ENCODE measurements around the gene IL10RA.
A peak's percentile ranks its signal among the peaks of the same experiment; 100 is the strongest.

Gene IL10RA

DNA sequence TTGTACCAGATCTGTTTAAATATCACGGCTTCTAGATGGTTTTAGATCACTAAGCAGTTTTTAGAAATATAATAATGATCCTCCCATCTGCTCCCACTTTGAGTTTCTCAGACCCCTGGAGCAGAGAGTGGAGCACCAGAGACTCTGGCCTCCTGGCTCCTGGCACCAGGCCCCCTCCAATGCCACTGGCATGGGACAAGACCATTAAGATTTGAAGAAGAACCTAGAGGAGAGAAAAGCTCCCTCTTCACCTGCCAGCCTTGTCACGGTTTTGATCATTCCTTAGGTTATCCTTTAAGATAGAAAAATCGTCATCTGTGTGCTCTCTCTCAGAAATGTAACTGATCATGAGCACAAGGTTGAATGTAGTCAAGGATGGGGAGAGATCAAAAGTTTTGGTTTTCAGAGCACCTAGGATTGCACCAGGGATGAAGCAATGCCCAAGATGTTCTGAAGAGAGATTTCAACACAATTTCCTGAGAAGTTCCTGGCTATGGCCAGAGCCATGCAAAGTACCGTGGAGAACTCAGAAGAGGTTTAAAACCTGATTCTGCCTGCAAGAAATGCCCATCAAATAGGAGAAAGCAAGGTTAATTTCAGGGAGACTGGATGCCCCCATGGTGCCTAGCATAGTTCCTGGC lies 22.2 kb downstream of the IL10RA start:
- FAIRE-seq: no peak

DNA sequence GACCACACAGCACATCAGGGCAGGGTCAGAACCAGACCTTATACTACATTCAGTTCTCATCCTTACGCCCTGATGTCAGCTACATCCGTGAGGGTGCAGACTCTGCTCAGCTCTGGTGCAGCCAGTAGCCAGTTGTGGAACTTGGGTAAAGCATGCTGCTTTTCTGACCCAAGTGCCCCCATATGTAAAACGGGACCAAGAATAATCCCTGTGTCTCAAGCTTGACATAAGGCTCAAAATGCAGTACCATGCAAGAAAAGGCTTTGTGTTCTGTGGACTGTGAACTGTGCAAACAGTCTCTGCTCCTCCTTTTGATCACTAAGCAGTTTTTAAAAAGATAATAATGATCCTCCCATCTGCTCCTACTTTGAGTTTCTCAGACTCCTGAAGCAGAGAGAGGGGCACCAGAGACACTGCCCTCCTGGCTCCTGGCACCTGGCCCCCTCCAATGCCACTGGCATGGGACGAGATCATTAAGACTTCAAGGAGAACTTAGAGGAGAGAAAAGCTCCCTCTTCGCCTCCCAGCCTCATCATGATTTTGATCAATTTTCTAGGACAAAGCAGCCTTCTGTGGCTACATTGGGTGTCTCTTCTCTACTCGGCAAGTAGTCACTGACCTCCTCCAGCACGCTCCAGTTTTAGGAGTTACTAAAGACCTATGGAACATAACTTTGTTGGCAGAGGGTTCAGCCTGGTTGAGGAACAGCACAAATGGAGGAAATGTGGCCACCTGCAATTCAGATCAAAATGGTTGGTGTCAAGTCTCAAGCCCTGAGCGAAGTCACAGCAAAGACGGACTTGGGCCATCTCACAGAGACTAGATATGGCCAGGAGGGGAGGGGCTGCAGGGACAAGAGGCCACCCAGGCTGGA lies 23.9 kb downstream of the IL10RA start:
- no peak for FAIRE-seq

DNA sequence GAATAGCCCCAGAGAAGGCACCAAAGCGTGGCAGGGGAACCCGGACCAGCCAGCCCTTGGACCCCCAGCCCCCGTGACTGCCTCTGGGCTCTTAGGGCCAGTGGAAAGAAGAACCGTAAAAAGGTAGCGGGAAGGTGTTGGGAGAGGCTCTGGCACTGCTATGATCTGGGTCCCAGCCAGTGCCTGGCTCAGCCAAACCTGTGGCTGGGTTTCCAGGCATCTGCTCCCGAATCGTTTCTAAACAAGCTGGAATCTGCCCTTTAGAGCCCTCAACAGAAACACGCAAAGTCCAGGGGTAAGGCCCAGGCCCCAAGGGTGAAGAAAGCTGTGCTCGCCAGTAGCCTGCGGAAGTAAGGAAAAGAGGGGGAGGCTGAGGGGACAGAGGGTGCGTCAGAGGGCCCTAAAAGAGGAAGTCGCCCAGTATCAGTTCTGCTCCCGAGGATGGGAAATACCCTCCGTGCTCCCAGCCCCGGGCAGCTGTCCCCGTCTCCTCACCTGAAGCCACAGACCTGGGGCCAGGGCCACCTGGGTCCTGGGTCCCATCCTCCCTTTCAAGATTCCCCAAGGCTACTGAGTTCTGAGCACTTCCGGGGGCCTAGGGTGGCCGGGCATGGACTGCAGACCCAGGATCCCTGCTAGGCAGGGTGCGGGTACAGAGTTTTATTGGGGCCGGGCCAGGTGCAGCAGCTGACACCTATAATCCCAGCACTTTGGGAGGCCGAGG lies 24.7 kb downstream of the IL10RA start:
- FAIRE-seq: no peak

DNA sequence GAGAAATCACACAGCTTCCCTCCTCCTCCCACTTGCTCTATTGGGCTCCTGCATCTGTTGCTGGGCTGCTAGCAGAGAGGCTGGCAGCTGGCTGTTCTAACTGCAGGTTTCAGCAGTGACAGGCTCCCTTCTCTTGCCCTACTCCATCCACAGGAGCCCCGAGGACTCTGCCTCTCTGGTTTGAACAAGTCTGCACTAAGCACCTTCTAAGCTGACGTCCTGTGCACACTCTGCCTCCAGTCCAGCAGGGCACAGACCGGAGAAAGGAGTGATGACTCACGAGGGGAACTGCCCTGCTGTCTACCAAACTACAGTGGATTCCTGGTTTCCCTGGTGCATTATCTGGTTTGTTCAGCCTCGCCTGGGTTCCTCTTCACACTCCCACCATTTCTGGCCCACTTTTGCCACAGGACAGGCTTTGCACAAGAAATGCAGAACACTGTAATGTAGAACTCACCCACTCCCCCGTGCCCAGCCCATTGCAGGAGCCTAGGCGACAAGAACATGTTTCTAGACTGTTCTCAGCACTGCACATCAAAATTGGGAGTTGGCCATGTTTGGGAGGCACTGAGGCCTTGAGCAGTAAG lies 26.0 kb downstream of the IL10RA start:
- no peak for FAIRE-seq

DNA sequence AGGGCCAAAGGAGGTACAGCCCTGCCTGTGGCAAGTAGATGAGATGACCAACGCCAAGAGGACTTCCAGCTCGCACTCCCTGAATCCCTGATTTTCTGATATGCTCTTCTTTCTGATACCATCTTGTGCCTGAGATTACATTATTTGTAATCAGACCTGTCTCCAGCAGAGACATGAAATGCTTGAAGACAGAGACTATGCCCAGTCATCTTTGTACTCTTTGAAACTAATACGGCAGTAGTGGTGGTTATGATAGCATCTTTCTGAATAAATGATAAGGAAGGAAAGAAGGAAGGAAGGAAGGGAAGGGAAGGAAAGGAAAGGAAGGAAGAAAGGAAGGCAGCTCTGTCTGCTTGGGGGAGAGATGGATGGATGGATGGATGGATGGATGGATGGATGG lies 27.8 kb downstream of the IL10RA start:
- FAIRE-seq: no peak

DNA sequence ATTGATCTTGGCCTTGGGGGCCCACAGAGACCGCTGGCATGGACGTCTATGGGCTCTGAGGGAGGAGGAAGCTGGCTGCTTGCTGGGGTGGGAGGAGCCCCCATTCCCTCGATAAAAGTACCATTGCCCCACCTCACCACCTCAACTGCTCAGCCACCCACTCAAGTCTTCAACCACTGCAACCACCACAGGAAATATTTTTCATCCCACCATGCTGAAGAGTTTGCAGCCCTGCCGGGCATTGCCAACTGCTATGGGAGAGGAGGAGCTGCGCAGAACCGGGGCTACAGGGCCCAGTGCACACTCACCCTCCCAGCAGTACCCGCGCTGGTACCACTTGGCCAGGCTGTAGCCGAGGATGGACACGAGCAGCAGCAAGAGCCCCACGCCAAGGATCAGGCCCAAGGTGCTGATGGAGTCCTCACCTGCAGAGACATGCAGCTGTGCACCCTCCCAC lies 29.2 kb downstream of the IL10RA start:
- FAIRE-seq: no peak

DNA sequence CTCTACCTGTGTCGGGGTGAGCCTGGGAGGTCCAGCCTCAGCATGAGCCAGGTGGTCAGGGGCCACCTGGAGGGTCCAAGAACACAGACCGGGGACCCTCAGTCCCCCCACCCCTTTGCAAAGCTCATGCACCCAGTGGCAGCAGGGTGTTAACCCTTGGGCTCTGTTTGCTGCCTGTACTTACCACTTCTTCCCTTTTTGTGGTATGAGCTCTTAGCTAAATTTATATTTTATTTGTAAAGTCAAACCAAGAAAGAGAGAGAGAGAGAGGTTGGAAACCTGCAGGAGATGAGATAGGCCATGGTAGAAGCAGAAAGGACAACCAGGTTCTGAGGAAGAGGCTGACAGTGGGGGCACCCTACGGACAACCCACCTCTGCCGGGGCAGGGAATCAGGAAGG lies 29.9 kb downstream of the IL10RA start:
- no peak for FAIRE-seq

DNA sequence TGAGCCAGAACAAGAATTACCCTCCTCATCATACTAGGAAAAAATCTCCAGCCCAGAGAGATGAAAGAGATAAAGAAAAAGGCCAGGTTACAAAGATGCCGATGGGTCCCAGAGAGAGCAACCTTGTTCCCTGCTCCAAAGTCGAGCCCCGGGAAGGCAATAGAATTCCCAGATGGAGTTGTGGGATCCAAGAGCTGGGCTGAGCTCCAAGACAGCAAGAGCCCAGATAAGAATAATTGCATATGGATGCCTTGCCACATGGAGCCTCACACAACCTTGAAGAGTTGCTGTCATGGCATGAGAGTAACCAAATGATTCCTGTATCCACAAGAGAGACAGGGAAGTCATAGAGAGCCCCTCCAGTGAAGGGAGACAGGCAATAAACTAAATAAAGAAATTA lies 30.9 kb downstream of the IL10RA start:
- FAIRE-seq: no peak

DNA sequence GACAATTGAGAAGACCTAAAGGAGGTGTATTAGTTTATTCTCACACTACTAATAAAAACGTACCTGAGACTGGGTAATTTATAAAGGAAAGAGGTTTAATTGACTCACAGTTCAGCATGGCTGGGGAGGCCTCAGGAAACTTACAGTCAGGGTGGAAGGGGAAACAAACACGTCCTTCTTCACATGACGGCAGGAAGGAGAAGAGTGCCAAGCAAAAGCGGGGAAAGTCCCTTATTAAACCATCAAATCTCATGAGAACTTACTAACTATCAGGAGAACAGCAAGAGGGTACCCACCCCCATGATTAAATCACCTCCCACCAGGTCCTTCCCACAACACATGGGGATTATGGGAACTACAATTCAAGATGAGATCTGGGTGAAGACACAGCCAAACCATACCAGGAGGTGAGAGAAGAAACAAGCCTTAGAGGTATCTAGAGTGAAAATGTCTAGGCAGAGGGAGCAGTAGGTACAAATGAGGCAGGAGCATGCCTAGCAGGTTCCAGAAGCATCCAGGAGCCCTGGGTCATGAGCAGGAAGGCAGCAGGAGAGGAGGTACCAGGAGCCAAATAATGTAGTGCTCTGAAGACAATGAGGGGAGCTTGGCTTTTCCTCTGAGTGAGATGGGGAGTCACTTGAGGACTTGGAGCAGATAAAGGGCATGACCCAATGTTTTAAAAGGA lies 31.6 kb downstream of the IL10RA start:
- FAIRE-seq: no peak

DNA sequence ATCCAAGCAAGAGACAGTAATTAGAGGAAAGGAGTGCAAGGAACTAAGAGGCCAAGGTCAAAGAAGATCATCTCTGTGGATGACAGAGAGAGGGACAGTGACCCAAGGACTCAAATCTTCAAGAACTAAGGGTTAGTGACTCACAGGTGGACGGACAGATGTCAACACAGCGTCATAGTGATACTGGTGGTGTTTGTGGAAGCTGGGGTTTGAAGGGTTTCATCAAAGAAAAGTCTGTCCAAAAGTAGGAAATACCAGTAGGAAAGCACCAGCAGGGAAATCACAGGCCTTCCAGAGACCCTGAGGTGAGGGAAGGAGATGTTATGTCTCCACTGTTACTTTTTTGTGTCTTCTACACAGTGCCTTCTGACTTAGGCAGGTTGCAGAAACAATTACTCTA lies 32.2 kb downstream of the IL10RA start:
- no peak for FAIRE-seq

DNA sequence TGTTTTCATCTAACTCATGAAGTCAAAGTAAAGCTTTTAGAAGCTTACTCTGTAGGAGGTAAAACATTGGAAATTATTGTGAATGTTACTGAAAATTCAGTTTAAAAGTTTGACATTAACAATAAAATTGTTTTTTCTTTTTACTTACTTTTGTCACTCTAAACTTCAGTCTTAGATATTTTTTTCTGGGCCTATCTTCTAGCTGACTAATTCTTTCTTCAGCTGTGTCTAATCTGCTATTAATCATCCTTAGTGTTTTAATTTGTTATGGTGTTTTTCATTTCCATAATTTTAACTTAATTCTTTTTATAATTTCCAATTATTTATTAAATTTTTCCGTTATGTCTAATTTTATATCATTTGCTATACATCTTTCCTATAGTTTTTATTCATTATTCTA lies 35.0 kb downstream of the IL10RA start:
- peak; percentile 89 for FAIRE-seq

DNA sequence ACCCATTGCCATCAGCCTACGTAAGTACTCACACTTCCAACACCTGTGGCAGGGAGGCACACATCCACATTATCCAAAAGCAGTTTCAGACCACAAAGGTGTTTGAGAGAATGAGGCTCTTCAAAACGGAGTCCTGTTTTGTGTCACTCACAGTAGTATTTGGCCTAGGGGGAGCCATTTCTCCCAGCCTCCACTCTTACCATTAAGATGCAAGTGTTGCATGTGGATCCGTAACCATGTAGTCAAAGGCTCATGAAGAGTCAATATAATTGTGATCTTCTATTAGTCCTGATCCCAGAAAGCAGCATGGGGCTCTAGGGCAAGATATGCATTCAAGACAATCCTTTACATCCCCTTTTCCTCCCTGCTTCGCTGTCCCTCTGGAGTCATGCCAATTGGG lies 41.5 kb downstream of the IL10RA start:
- no peak for FAIRE-seq

DNA sequence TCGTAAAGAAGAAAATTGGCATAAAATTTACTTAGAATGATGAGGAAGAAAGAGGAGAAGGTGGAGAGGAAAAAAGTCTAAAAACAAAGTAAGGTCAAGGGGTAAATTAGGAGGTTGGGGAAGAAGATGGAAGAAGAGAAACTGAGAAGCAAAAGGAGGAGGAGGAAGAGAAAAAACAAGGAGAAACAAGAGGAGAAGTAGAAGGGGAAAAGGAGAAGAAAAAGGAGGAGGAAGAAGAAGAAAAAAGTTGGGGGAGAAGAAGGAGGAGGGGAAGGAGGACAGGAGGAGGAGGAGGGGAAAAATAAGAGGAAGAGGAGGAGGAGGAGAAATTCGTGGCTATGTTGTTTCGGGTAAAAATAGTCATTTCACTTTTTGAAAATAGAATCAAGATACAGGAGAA lies 42.4 kb downstream of the IL10RA start:
- FAIRE-seq: no peak

DNA sequence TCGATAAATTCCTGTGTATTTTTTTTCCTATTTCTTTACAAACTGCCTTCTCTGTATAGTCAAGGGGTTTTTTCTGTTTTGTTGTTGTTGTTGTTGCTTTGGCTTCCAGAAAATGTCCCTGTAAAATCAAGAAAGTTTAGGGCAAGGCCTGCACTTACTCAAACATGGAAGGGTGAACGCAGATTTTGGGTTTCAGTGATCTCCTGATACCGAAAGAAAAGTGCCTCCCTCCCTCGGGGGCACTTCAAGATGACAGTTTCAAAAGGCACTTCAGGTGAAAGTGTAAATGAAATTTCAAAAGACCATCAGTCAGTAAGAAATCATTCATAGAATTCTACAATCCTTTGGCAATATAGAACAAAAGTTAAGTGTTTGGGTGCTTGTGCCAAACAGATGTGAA lies 47.2 kb downstream of the IL10RA start:
- FAIRE-seq: no peak

DNA sequence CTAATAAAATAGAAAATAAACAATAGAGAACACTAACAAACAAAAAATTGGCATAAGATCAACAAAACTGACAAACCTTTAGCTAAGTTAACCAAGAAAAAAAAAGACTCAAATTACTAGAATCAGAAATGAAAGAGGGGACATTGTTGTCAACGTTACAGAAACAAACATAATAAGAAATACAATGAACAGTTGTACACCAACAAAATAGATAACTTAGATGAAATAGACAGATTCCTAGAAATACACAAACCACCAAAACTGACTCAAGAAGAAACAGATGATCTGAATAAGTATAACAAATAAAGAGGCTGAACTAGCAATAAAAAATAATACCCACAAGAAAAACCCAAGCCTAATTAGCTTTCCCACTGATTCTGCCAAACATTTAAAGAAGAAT lies 55.9 kb downstream of the IL10RA start:
- no peak for FAIRE-seq

DNA sequence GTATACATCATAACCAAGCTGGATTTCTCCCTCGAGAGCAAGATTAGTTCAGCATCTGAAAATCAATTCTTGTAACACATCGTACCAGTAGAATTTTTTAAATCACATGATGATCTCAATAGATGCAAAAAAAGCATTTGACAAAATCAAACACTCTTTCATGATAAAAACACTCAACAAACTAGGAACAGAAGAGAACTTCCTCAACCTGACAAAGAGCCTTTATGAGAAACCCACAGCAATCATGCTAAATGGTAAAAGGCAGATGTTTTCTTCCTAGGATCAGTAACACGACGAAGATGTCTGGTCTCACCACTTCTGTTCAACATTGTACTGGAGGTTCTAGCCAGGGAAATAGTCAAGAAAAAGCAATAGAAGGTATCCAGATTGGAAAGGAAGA lies 56.6 kb downstream of the IL10RA start:
- no peak for FAIRE-seq

DNA sequence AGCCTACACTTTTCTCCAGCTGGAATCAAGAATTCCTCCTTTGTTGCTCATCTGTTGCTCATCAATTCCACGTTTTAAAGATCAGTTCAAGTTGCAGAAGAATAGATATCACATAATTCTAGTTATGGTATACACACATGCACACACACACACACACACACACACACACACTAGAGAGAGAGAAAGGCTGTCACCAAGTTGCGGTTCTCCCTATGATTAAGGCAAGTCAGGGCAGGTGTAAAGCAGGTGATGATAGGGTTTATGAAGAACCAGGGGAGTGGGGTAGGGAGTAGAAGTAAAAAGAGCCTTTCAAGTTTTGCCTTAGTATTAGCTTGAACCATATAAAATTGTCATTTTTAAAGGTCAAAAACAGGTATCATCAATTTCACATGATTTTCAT lies 59.0 kb downstream of the IL10RA start:
- no peak for FAIRE-seq

DNA sequence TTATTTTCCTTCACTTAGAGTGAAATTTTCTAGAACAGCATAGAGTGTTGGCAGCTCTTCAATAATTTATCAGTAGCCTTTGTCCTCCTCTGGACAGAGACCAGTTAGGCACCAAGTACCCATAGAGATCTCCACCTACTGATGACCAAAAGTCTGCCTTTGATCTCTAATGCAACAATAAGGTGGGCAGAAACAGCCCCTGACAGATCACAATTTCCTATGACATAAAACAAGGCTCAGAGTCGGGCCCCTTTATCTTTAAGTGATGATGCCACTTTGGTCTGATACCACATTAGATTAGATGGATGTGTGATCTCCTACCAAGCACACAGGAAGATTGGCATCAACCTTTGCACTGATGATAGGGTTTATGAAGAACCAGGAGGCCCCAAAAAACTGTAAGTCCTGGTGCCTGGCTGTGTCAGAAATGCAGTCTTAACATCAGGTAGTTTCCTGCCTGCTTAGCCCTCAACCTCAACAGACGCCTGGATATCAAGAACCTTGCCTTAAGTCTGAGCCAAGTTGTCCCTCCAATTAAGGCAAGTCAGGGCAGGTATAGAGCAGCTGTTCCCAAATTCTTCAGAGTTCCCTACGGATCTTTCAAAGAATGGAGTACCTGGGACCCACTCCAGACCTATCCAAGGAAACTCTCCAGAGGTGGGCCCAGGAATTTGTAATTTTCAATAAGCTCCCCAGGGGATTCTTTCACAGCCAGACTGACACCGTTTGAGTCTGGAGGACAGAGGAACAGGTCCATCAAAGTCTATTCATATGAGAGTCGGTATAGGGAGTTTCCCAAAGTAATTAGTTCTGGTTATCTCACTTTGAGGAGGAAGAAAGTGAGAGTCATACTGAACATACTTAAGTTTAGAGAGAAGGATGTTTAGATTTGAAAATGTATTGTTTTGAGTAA lies 60.1 kb downstream of the IL10RA start:
- no peak for FAIRE-seq

DNA sequence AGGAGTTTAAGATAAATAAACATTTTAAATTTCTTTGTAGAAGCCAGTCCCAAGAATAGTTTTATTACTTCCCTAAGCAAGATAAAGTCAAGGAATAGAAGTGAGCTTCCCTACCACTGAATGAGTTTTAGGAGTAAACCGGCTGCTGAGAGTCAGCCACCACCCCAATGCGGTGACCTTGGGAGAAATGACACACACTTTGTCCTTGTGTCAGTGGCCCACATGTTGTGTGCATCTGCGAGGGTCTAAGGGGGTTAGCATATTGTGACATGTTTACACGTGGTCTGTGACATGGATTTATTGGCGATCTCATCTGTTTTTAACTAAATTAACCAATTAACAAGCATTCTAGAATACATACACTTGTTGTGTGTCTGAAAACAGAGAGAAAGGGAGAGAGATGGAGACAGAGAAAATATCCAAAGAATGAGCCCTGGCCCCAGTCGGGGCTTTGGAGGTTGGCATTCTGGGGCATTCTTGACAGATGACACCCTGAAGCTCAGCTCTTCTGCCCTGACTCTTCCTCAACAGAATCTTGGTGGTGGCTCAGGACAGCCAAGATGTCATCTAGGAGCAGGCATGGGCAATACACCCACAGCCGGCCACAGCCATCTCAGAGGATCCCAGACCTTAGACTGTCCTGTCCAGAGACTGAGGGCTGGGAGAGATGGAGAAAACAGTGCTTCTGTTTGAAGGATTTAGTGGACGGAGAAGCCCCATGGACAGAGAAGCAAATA lies 60.9 kb downstream of the IL10RA start:
- no peak for FAIRE-seq

DNA sequence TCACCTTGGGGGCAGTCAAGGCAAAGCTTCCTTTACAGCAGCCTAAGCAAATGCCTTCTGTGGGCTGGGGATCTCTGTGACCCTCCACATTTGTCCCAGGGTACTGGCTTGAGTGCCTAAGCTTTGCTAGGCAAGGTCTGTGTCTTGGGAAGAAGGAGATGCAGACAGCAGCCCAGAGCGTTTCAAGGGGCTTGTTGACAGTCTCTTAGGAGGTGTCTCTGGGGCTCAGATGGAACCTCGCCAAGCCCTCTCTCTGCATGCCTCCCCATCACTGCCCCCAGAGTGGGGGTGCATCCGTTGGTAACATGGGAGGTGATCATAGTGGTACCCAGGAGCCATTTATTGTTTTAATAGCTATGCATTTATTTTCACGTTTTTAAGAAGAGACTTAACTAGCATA lies 61.6 kb downstream of the IL10RA start:
- FAIRE-seq: no peak

Data from A204.1 (cell line).